Ramos (cell line): ENCODE results near the gene PABPN1.

Experiments
- in situ Hi-C: fragments of 300-500 bp; cut with MboI; formaldehyde crosslinking; loops from one replicate; pipeline ENCODE4 v1.14.3; 2022; ENCODE audit warnings: low sequenced_read_pairs; ENCODE audit not compliant: unreplicated experiment

Gene PABPN1

GRCh38 chr14:23323838-23324454 is 2.7 kb downstream of the PABPN1 start:
- in situ Hi-C loops: loop anchor here (10.0 to 25.0 kb wide), 2 partner anchors 231 to 838 kb away; partner anchors contain the start of genes IRF9, REC8, THTPA and ZFHX2

- in situ Hi-C loops: loop anchor here (10.0 to 25.0 kb wide), 2 partner anchors 230 to 838 kb away; partner anchors contain the start of genes IRF9, REC8, THTPA and ZFHX2
Observed at GRCh38 chr14:23324455-23324846, 3.2 kb downstream of the PABPN1 start.

GRCh38 chr14:23324993-23325392 is 3.7 kb downstream of the PABPN1 start:
- in situ Hi-C loops: loop anchor here (10.0 to 25.0 kb wide), 2 partner anchors 230 to 837 kb away; partner anchors contain the start of genes IRF9, REC8, THTPA and ZFHX2

- in situ Hi-C loops: loop anchor here (10.0 kb wide), 1 partner anchor 229 kb away; the partner anchor contains the start of genes THTPA and ZFHX2
Observed at GRCh38 chr14:23325746-23326145, 4.5 kb downstream of the PABPN1 start.

GRCh38 chr14:23326491-23327332 is 5.5 kb downstream of the PABPN1 start:
- in situ Hi-C loops: loop anchor here (10.0 kb wide), 1 partner anchor 228 kb away; the partner anchor contains the start of genes THTPA and ZFHX2

- in situ Hi-C loops: loop anchor here (10.0 kb wide), 1 partner anchor 227 kb away; the partner anchor contains the start of genes THTPA and ZFHX2
Observed at GRCh38 chr14:23327947-23328744, 6.9 kb downstream of the PABPN1 start.

GRCh38 chr14:23335623-23336022 is 14.4 kb downstream of the PABPN1 start:
- in situ Hi-C loops: no loop called here

GRCh38 chr14:23339506-23340268 is 18.4 kb downstream of the PABPN1 start:
- in situ Hi-C loops: no loop called here

- in situ Hi-C loops: no loop called here
Observed at GRCh38 chr14:23344481-23344880, 23.2 kb downstream of the PABPN1 start.

GRCh38 chr14:23345987-23346692 is 24.9 kb downstream of the PABPN1 start:
- in situ Hi-C loops: no loop called here

- in situ Hi-C loops: no loop called here
Observed at GRCh38 chr14:23346693-23347405, 25.6 kb downstream of the PABPN1 start.

GRCh38 chr14:23347406-23348296 is 26.4 kb downstream of the PABPN1 start:
- in situ Hi-C loops: no loop called here

GRCh38 chr14:23348297-23348655 is 27.0 kb downstream of the PABPN1 start:
- in situ Hi-C loops: no loop called here

- in situ Hi-C loops: no loop called here
Observed at GRCh38 chr14:23349156-23349845, 28.0 kb downstream of the PABPN1 start.

GRCh38 chr14:23351681-23352505 is 30.6 kb downstream of the PABPN1 start:
- in situ Hi-C loops: no loop called here
